Endothelial cell of umbilical vein (primary cell): ENCODE results near the gene ARMCX6.

Source experiments
- CTCF ChIP-seq, 2 donors: IDR thresholded peaks; 1 replicate in 1 of 2; 2 replicates in 1 of 2; pipeline ENCODE4 v1.5.1; 2011; ENCODE audit warnings: low read length in 2 of 2, mild to moderate bottlenecking in 2 of 2, moderate library complexity in 2 of 2, control low read depth in 1 of 2, inconsistent platforms in 1 of 2, low read depth in 1 of 2; ENCODE audit not compliant: insufficient read depth in 1 of 2; ENCODE audit errors: extremely low read depth in 1 of 2
- EZH2 ChIP-seq: IDR thresholded peaks from 2 replicates; pipeline ENCODE4 v1.6.1; 2012; ENCODE audit warnings: borderline replicate concordance, low read depth, mild to moderate bottlenecking, moderate library complexity, low read length, inconsistent platforms; ENCODE audit not compliant: severe bottlenecking
- GATA2 ChIP-seq: IDR thresholded peaks from 2 replicates; pipeline ENCODE4 v1.7.0; 2011; ENCODE audit warnings: low read depth, mild to moderate bottlenecking, moderate library complexity, mixed read lengths, low read length; ENCODE audit not compliant: insufficient read length, insufficient read depth
- POLR2A ChIP-seq: IDR thresholded peaks from 2 replicates; pipeline ENCODE4 v1.6.1; 2012; ENCODE audit warnings: low read depth, mild to moderate bottlenecking, control low read depth, low read length
- POLR2AphosphoS5 ChIP-seq: IDR thresholded peaks from 2 replicates; pipeline ENCODE4 v1.6.1; 2012; ENCODE audit warnings: low read depth, mild to moderate bottlenecking, control low read depth, low read length, moderate library complexity; ENCODE audit not compliant: insufficient read depth

GRCh38 chrX:101639583-101639982 lies 21.8 kb upstream of the ARMCX6 start:
- TF ChIP-seq CTCF (IDR thresholded peaks at IDR 0.05; ENCODE audit: extremely low read depth in 1 of 2, insufficient read depth in 1 of 2, low read depth in 1 of 2, low read length in 2 of 2) (no peak), POLR2A (no peak), EZH2 (no peak), POLR2AphosphoS5 (no peak), GATA2 (no peak)
